Measurements from ENCODE around the gene KLHL26.

DNA sequence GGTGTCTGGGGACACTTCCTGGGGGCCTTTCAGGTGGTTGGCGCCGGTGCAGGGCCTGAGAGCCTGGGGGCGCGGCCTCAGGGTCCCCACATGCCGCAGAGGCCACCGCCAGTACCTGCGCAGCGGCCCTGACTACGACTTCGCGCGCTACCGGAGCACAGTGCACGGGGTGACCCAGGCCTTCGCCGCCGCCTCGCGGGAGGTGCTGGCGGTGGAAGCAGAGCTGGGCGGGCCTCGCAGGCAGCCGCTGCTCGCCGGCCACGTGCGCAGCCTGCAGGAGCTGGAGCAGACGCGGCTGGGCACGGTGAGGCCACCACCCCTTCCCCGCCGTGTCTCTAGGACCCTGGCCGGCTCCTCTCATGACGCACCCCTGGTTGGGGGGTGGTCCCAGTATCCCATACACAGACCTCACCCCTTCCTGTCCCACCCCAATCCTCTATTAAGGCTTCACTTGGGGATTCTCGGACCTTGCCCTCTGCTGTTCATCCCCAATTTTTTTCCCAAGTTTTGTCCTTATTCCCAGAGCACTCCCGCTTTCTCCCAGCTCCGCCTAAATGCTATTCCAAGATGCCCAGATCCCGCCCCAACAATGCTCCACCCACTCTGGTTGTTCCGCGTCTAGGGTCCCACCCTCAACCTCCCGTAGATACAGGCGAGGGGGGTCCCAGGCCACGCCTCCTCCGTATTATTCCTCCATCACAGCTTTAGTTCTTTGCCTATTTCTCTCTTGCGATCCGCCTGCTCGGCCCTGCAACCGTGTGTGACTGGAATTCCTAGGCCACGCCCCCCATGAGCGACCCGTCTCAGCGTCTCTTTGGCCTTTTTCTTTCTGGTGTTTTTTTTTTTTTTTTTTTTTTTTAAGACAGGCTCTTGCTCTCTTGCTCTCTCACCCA is 47.2 kb upstream of the KLHL26 start:
- TF ChIP-seq POLR2A (IDR thresholded peaks at IDR 0.05): no peak
- TF ChIP-seq, protein P1, sequence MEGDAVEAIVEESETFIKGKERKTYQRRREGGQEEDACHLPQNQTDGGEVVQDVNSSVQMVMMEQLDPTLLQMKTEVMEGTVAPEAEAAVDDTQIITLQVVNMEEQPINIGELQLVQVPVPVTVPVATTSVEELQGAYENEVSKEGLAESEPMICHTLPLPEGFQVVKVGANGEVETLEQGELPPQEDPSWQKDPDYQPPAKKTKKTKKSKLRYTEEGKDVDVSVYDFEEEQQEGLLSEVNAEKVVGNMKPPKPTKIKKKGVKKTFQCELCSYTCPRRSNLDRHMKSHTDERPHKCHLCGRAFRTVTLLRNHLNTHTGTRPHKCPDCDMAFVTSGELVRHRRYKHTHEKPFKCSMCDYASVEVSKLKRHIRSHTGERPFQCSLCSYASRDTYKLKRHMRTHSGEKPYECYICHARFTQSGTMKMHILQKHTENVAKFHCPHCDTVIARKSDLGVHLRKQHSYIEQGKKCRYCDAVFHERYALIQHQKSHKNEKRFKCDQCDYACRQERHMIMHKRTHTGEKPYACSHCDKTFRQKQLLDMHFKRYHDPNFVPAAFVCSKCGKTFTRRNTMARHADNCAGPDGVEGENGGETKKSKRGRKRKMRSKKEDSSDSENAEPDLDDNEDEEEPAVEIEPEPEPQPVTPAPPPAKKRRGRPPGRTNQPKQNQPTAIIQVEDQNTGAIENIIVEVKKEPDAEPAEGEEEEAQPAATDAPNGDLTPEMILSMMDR (IDR thresholded peaks at IDR 0.05): peak in 2 of 7 experiments; percentile 23 to 28
